K562 (cell line): Measurements from ENCODE around the gene C19orf85. TPM values are rescaled to one million over a fixed set of nuclear protein-coding genes. Genes with fewer than 3 reads are reported as not detected.
A peak's percentile ranks its signal among the peaks of the same experiment; 100 is the strongest.

Experiments
- BRF1 ChIP-seq: IDR thresholded peaks from 3 replicates; pipeline ENCODE4 v1.6.1; 2011; ENCODE audit warnings: borderline replicate concordance, mild to moderate bottlenecking; ENCODE audit not compliant: insufficient read length; ENCODE audit errors: extremely low read depth
- ILF3 ChIP-seq: fragments of 450-650 bp; IDR thresholded peaks from 2 replicates; pipeline ENCODE4 v1.6.1; 2018; ENCODE audit warnings: antibody characterized with exemption, mild to moderate bottlenecking, moderate library complexity, borderline replicate concordance
- POLR2G ChIP-seq: fragments of 200-400 bp; formaldehyde crosslinking; IDR thresholded peaks from 2 replicates; pipeline ENCODE4 v1.6.1; 2017; ENCODE audit warnings: low read depth, mild to moderate bottlenecking, antibody characterized with exemption, low read length, moderate library complexity
- STAG1 ChIP-seq: sonication (generic); formaldehyde crosslinking; IDR thresholded peaks from 2 replicates; pipeline ENCODE4 v1.5.0; 2020; ENCODE audit warnings: missing genetic modification reagents, borderline replicate concordance
- ZNF197 ChIP-seq: fragments of 200-800 bp; sonication (Bioruptor generic); IDR thresholded peaks from 2 replicates; pipeline ENCODE4 v1.6.1; 2016; ENCODE audit warnings: low read depth, missing genetic modification characterization, missing compliant biosample characterization
- polyA plus RNA-seq, 8 experiments: library from polyadenylated mRNA; depleted of rRNA in 4 of 8; stranded (reverse) in 5 of 8; unstranded in 3 of 8; fragments of >200 nt; fragmentation: Nextera tagmentation in 2 of 8; fragmentation: Illumina TruSeq in 1 of 8; extraction: Ambion mirVana in 2 of 8; extraction: Trizol in 1 of 8; gene quantifications; 2 replicates each; pipeline versions ENCODE4 v1.2.1 to v1.2.3, GENCODE V29; 2011 to 2014; ENCODE audit warnings: inconsistent platforms in 1 of 8, missing spikeins in 1 of 8
- total RNA-seq, 7 experiments: library from RNA; depleted of rRNA in 6 of 7; stranded (reverse); fragments of >200 nt in 6 of 7; fragmentation: Illumina TruSeq in 2 of 7; extraction: Trizol in 2 of 7; gene quantifications; 2 replicates each; pipeline versions ENCODE4 v1.2.1 to v1.2.3, GENCODE V29; 2011 to 2021; ENCODE audit warnings: low replicate concordance in 1 of 7
- TF ChIP-seq, protein P1 (sequence below): fragments of 450-650 bp; IDR thresholded peaks from 2 replicates; pipeline ENCODE4 v1.6.1; 2016; ENCODE audit warnings: low read depth
- TF ChIP-seq, protein P2 (sequence below): fragments of 450-650 bp; IDR thresholded peaks from 2 replicates; pipeline ENCODE4 v1.6.1; 2016; ENCODE audit warnings: mild to moderate bottlenecking, moderate library complexity

Gene C19orf85
- total and polyA plus RNA-seq, 9 of the 15 experiments (the other 6 are each of a cell fraction or from before 2014, with no cell fraction given), result not detected

DNA sequence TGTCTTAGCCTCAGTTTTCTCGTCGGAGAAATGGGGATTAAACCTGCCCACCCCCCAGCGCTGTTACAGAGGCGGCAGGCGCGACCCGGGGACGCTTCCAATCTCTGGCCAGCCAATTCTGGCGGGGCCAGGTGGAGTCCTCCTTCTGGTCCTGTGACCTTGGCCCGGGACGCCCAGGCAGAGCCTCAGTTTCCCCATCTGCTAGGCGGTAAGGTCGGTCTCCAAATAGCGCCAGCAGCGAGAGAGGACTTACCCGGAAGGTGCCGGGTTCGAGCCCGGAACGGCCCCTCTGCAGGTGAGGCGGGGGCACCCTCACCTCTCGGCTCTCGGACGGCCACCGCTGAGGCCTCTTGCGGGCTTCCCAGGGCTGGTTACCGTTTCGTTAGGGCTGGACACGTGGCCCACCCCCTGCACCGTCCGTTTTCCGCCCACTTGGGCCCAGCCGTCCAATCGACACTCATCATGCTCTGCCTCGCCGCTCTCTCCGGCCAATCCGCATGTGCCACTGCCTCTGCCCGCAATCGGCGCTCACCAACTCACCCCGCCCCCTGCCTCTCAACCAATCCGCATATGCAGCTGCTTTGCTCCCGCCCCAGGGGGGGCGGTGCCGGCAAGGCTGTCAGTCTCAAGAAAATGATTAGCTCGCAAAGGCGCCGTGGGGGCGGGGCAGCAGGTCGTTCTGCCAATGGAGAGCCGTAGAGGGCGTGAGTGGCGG is 3.1 kb downstream of the C19orf85 start, which contains the start of gene ISOC2 (continued):
- no peak for TF ChIP-seq ZNF197 (CRISPR knock-in tag)
- no peak for TF ChIP-seq BRF1
- TF ChIP-seq STAG1 (CRISPR knock-in tag), result no peak
- TF ChIP-seq, protein P1, sequence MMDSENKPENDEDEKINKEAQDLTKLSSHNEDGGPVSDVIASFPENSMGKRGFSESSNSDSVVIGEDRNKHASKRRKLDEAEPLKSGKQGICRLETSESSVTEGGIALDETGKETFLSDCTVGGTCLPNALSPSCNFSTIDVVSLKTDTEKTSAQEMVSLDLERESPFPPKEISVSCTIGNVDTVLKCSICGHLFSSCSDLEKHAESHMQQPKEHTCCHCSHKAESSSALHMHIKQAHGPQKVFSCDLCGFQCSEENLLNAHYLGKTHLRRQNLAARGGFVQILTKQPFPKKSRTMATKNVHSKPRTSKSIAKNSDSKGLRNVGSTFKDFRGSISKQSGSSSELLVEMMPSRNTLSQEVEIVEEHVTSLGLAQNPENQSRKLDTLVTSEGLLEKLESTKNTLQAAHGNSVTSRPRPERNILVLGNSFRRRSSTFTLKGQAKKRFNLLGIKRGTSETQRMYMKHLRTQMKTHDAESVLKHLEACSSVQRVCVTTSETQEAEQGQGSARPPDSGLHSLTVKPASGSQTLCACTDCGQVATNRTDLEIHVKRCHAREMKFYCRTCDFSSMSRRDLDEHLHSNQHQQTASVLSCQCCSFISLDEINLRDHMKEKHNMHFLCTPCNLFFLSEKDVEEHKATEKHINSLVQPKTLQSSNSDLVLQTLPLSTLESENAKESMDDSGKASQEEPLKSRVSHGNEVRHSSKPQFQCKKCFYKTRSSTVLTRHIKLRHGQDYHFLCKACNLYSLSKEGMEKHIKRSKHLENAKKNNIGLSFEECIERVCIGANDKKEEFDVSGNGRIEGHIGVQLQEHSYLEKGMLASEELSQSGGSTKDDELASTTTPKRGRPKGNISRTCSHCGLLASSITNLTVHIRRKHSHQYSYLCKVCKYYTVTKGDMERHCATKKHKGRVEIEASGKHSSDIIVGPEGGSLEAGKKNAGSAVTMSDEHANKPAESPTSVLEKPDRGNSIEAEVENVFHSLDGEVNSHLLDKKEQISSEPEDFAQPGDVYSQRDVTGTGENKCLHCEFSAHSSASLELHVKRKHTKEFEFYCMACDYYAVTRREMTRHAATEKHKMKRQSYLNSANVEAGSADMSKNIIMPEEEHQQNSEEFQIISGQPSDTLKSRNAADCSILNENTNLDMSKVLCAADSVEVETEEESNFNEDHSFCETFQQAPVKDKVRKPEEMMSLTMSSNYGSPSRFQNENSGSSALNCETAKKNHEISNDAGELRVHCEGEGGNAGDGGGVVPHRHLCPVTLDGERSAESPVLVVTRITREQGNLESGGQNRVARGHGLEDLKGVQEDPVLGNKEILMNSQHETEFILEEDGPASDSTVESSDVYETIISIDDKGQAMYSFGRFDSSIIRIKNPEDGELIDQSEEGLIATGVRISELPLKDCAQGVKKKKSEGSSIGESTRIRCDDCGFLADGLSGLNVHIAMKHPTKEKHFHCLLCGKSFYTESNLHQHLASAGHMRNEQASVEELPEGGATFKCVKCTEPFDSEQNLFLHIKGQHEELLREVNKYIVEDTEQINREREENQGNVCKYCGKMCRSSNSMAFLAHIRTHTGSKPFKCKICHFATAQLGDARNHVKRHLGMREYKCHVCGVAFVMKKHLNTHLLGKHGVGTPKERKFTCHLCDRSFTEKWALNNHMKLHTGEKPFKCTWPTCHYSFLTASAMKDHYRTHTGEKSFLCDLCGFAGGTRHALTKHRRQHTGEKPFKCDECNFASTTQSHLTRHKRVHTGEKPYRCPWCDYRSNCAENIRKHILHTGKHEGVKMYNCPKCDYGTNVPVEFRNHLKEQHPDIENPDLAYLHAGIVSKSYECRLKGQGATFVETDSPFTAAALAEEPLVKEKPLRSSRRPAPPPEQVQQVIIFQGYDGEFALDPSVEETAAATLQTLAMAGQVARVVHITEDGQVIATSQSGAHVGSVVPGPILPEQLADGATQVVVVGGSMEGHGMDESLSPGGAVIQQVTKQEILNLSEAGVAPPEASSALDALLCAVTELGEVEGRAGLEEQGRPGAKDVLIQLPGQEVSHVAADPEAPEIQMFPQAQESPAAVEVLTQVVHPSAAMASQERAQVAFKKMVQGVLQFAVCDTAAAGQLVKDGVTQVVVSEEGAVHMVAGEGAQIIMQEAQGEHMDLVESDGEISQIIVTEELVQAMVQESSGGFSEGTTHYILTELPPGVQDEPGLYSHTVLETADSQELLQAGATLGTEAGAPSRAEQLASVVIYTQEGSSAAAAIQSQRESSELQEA, result no peak
- no peak; the same call in 1 of the 2 replicates for TF ChIP-seq ILF3
- TF ChIP-seq, protein P2, sequence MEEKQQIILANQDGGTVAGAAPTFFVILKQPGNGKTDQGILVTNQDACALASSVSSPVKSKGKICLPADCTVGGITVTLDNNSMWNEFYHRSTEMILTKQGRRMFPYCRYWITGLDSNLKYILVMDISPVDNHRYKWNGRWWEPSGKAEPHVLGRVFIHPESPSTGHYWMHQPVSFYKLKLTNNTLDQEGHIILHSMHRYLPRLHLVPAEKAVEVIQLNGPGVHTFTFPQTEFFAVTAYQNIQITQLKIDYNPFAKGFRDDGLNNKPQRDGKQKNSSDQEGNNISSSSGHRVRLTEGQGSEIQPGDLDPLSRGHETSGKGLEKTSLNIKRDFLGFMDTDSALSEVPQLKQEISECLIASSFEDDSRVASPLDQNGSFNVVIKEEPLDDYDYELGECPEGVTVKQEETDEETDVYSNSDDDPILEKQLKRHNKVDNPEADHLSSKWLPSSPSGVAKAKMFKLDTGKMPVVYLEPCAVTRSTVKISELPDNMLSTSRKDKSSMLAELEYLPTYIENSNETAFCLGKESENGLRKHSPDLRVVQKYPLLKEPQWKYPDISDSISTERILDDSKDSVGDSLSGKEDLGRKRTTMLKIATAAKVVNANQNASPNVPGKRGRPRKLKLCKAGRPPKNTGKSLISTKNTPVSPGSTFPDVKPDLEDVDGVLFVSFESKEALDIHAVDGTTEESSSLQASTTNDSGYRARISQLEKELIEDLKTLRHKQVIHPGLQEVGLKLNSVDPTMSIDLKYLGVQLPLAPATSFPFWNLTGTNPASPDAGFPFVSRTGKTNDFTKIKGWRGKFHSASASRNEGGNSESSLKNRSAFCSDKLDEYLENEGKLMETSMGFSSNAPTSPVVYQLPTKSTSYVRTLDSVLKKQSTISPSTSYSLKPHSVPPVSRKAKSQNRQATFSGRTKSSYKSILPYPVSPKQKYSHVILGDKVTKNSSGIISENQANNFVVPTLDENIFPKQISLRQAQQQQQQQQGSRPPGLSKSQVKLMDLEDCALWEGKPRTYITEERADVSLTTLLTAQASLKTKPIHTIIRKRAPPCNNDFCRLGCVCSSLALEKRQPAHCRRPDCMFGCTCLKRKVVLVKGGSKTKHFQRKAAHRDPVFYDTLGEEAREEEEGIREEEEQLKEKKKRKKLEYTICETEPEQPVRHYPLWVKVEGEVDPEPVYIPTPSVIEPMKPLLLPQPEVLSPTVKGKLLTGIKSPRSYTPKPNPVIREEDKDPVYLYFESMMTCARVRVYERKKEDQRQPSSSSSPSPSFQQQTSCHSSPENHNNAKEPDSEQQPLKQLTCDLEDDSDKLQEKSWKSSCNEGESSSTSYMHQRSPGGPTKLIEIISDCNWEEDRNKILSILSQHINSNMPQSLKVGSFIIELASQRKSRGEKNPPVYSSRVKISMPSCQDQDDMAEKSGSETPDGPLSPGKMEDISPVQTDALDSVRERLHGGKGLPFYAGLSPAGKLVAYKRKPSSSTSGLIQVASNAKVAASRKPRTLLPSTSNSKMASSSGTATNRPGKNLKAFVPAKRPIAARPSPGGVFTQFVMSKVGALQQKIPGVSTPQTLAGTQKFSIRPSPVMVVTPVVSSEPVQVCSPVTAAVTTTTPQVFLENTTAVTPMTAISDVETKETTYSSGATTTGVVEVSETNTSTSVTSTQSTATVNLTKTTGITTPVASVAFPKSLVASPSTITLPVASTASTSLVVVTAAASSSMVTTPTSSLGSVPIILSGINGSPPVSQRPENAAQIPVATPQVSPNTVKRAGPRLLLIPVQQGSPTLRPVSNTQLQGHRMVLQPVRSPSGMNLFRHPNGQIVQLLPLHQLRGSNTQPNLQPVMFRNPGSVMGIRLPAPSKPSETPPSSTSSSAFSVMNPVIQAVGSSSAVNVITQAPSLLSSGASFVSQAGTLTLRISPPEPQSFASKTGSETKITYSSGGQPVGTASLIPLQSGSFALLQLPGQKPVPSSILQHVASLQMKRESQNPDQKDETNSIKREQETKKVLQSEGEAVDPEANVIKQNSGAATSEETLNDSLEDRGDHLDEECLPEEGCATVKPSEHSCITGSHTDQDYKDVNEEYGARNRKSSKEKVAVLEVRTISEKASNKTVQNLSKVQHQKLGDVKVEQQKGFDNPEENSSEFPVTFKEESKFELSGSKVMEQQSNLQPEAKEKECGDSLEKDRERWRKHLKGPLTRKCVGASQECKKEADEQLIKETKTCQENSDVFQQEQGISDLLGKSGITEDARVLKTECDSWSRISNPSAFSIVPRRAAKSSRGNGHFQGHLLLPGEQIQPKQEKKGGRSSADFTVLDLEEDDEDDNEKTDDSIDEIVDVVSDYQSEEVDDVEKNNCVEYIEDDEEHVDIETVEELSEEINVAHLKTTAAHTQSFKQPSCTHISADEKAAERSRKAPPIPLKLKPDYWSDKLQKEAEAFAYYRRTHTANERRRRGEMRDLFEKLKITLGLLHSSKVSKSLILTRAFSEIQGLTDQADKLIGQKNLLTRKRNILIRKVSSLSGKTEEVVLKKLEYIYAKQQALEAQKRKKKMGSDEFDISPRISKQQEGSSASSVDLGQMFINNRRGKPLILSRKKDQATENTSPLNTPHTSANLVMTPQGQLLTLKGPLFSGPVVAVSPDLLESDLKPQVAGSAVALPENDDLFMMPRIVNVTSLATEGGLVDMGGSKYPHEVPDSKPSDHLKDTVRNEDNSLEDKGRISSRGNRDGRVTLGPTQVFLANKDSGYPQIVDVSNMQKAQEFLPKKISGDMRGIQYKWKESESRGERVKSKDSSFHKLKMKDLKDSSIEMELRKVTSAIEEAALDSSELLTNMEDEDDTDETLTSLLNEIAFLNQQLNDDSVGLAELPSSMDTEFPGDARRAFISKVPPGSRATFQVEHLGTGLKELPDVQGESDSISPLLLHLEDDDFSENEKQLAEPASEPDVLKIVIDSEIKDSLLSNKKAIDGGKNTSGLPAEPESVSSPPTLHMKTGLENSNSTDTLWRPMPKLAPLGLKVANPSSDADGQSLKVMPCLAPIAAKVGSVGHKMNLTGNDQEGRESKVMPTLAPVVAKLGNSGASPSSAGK, result peak; percentile 84
- TF ChIP-seq POLR2G, result peak; percentile 98
